K562 treated with DMSO at 1 percent for 4 hours (cell line): ENCODE data around the gene BSG. TPM values are rescaled to one million over a fixed set of nuclear protein-coding genes. Genes with fewer than 3 reads are reported as not detected.

ENCODE experiments used
- total RNA-seq: library from RNA; unstranded; fragments of 300-600 nt; gene quantifications from 2 replicates; pipeline ENCODE4 v1.2.3, GENCODE V29; 2022; ENCODE audit not compliant: insufficient read depth

BSG gene
- total RNA-seq, result 581 and 603 TPM in 2 replicates

GRCh38 chr19:572140-572742 is at the start of gene BSG:
Gene BSG, plus strand, starts transcription at chr19:572596. Its CDS starts 39 bp downstream, at chr19:572635.

GRCh38 chr19:531753-532560 is 40.4 kb upstream of the BSG start, which contains the start of gene CDC34:
Gene CDC34, plus strand, starts transcription at chr19:531760. Its CDS starts 172 bp downstream, at chr19:531932.

GRCh38 chr19:543910-544608 is 28.3 kb upstream of the BSG start, which contains the start of gene GZMM:
Gene GZMM, plus strand, starts transcription at chr19:544053. Its CDS starts 19 bp downstream, at chr19:544072.

GRCh38 chr19:589693-590395 is 17.4 kb downstream of the BSG start, which contains the start of gene HCN2:
Gene HCN2, plus strand, starts transcription at chr19:589881. Its CDS starts 65 bp downstream, at chr19:589946.

Other genes with a start within 250 kb of the BSG start
- 25.1 and 26.2 TPM in 2 replicates for gene MIER2, start 227.8 kb upstream of the BSG start, total RNA-seq
- not detected in 2 replicates for gene C2CD4C, start 163.4 kb upstream of the BSG start, total RNA-seq
- gene SHC2, start 111.6 kb upstream of the BSG start, total RNA-seq, result 1.4 and 2.2 TPM in 2 replicates
- gene MADCAM1, start 76.1 kb upstream of the BSG start, total RNA-seq, result 0.88 TPM in 1 of 2 replicates, not detected in the other
- 47.3 and 59.6 TPM in 2 replicates for gene TPGS1, start 65.1 kb upstream of the BSG start, total RNA-seq
- gene CDC34, start 40.8 kb upstream of the BSG start, total RNA-seq, result 146 TPM in 2 replicates
- gene GZMM, start 28.5 kb upstream of the BSG start, total RNA-seq, result 1.5 and 1.9 TPM in 2 replicates
- 3.0 and 3.1 TPM in 2 replicates for gene HCN2, start 17.3 kb downstream of the BSG start, total RNA-seq
- gene POLRMT, start 60.9 kb downstream of the BSG start, total RNA-seq, result 69.0 and 77.4 TPM in 2 replicates
- 1.3 TPM in 1 of 2 replicates, not detected in the other for gene FGF22, start 67.3 kb downstream of the BSG start, total RNA-seq
- 72.9 and 88.4 TPM in 2 replicates for gene RNF126, start 90.6 kb downstream of the BSG start, total RNA-seq
- gene FSTL3, start 103.8 kb downstream of the BSG start, total RNA-seq, result 4.9 and 8.9 TPM in 2 replicates
- 55.9 and 66.7 TPM in 2 replicates for gene PRSS57, start 122.9 kb downstream of the BSG start, total RNA-seq
- gene PALM, start 136.3 kb downstream of the BSG start, total RNA-seq, result 12.2 and 17.7 TPM in 2 replicates
- not detected in 2 replicates for gene MISP, start 178.5 kb downstream of the BSG start, total RNA-seq
- gene PTBP1, start 224.9 kb downstream of the BSG start, total RNA-seq, result 358 and 442 TPM in 2 replicates
- 86.2 and 97.2 TPM in 2 replicates for gene PLPPR3, start 249.4 kb downstream of the BSG start, total RNA-seq